Renal pelvis (tissue), 4 donors: ENCODE results near the gene TMEM132D. TPM values are rescaled to one million over a fixed set of nuclear protein-coding genes. Genes with fewer than 3 reads are reported as not detected.

ENCODE experiments used
- DNase-seq: peaks from one replicate; pipeline ENCODE4 v3.0.0-alpha.2; 2013
- polyA plus RNA-seq, 3 donors: library from polyadenylated mRNA; unstranded; fragments of 120-200 nt; gene quantifications; one replicate each; pipeline ENCODE4 v1.2.1, GENCODE V29; 2013; ENCODE audit not compliant: insufficient read length in 3 of 3

TMEM132D gene
- polyA plus RNA-seq, 3 donors = 0.90 to 1.6 (median 1.6) TPM

GRCh38 chr12:129827102-129827865 lies 76.5 kb downstream of the TMEM132D start:
- no peak for DNase-seq

GRCh38 chr12:129826273-129826672 lies 77.6 kb downstream of the TMEM132D start:
- DNase-seq = no peak

DNA sequence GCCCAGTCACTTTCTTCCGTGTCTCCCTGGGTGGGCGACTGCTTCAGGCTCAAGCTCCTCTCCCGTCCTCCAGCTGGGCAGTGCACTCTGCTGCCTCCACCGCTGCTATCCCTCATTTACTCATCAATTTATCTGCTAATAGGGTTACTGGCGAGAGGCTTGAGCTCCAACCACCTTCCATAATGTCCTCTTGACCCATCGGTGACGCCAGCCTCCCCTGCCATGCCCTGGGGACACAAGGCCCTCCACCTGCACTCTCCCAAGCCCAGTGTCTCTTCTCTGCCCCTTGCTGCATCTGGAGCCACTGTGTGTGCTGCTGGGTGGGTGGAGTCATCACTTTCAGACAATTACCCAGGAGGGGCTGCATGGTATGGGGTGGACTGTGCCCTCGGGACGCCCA lies 78.5 kb downstream of the TMEM132D start:
- no peak for DNase-seq

DNA sequence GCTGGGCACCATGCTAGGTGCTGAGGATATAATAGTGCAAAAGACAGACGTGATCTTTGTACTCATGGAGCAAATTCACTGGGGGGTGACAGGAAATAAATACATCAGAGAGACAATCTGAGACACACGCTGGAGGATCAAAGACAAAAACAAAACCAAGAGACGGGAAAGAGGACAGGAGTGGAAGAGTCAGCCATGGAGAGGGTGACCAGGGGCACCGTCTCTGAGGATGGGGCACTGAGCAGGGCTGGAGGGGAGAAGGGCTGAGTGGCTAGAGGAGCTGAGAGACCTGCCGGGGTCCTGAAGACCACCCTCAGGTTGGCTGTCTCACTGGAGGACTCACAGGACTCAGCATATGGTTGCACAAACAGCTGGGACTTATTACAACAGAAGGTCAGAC lies 81.9 kb downstream of the TMEM132D start:
- DNase-seq = no peak

DNA sequence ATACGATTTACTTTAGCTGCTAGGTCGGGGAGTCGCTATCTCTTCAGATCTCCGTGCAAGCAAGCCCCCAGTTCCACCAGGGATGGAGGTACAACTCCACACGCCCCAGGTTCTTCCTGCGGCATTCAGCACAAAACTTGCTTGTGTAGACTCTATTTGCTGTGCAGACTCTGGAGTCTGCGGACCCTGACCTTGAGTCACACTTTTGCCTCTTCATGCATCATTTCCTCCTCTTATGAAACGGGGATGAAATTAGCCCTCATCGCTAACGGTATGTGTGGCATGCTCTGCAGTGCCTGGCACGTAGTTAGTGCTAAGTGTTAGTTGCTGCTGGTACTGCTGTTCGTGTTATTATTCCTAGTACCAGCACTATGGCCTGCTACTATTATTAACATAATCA lies 84.4 kb downstream of the TMEM132D start:
- DNase-seq = no peak

DNA sequence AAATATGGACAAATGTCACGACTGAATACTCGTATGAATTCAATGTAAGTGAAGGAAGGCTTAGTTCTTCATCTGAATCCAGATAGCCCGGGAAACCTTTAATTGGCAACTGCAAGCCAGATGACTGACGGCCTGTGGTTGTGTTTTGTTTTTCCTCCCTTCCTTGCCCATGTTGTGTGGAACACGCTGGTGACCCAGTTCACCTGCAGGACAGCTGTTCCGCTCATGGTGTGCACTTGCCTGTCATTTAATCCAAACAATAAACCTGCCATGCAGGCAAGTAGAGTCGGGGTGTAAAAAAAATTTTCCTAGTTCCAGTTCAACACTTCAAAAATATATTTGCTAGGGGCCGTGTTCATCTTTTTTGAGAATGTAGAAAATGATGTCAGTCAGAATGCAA lies 88.0 kb downstream of the TMEM132D start:
- peak; percentile 20 for DNase-seq

GRCh38 chr12:129811963-129812362 lies 91.9 kb downstream of the TMEM132D start:
- no peak for DNase-seq

DNA sequence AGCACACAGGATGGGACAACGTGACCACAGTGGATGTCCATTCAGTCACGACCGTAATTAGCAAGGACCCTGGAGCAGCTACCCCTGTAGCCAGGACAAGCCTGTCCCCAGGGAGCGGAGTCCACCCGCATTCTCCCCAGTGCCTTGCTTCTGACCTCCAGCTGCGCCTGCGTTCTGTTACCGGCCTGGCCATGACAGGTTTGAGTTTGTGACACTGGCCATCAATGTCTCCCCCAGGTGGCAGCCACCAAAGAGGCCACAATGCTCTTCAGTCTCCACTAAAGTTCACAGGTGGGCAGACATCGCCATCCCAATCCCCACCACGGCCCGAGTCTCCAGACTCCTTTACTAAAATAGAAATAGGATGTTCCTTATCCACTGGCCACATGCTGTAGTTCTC lies 96.7 kb downstream of the TMEM132D start:
- no peak for DNase-seq

GRCh38 chr12:129791396-129791795 lies 112.4 kb downstream of the TMEM132D start:
- DNase-seq = no peak

GRCh38 chr12:129790930-129791329 lies 112.9 kb downstream of the TMEM132D start:
- DNase-seq = no peak

- no peak for DNase-seq
Observed at GRCh38 chr12:129790331-129790730, 113.5 kb downstream of the TMEM132D start.

- DNase-seq = no peak
Observed at GRCh38 chr12:129789921-129790320, 113.9 kb downstream of the TMEM132D start.

DNA sequence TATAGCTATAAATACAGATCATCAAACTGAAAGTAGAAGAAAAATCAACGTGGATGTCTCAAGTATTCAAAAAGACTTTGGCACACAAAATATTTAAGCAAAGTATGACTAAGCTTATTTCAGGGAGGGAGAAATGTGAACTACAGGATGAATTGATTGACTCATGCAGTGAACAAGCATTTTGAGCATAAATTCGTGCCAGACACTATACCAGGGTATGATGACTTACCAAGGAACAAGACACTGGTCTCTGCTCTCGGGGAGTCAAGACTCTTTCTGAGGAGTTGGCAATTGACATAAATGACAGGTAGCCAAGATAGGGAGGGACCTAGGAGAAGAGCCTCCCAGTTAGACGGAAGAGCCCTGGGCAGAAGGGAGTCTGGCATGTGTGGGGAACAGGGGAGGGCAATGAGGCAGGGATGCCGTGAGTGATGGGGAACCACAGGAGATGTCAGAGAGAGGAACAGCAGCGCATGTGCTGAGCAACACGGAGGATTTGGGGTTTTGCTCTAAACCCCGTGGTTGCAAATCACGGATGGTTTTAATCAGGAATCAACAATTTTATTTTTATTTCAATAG lies 115.2 kb downstream of the TMEM132D start:
- DNase-seq = no peak

- no peak for DNase-seq
Observed at GRCh38 chr12:129779989-129780388, 123.8 kb downstream of the TMEM132D start.

DNA sequence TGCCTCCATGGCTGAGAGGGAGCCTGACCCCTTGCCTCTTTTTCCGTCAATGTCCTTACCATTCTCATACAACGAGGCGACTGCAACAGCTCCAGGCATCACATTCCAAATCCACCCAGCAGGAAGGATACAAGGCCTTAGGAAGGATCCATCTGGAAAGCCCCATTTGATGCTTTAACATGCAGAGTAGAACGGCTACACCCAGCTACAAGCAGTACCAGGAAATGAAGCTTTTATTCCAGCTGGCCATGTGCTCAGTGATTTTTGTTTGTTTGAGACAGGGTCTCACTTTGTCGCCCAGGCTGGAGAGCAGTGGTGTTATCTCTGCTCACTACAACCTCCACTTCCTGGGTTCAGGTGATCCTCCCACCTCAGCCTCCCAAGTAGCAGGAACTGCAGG lies 124.8 kb downstream of the TMEM132D start:
- no peak for DNase-seq

- DNase-seq = no peak
Observed at GRCh38 chr12:129776977-129777667, 126.7 kb downstream of the TMEM132D start.

DNA sequence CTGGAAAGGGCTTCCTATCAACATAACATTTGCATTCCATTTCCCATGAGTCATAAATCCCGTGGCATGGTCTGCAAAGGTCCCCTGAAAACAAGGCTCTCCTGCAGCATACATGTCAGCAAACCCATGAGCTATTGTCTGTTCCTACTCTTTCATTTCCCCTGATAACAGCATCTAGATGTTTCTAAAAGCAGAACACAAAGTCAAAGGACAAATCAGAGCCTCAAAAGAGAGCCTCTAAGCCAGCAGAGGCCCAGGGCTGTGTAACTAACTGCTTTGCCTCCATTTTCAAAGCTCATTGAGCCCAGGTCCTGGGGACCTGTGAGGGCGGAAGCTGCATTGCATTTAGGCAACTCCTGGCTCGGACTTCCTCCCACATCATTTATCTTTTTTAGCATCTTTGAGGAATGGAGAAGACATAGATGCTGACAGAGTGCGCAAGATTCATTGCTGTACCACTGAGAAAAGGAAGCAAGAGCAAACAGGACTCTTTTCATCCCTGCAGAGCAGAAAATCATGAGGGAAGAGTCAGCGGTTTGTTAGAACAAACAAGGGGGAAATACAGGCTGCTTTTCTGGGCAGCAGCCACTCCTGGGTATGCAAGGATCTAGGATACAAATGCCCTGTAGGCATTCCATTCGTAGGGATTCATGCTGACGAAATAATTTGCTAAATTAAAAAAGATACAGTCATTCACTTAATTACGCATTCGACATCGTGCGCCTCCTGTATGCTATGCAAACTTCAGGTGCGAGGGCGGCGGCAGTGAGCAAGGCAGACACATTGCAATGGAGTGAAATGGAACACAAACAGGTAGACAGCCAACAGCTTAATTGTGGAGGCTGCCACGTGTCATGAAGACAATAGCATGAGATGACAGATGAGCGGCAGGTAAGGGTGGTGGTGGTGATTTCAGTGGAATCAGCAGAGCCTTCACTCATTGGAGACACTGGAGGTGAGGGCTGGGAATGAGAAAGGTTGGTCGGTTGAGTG lies 131.0 kb downstream of the TMEM132D start:
- peak; percentile 16 for DNase-seq

- no peak for DNase-seq
Observed at GRCh38 chr12:129771238-129771637, 132.6 kb downstream of the TMEM132D start.

DNA sequence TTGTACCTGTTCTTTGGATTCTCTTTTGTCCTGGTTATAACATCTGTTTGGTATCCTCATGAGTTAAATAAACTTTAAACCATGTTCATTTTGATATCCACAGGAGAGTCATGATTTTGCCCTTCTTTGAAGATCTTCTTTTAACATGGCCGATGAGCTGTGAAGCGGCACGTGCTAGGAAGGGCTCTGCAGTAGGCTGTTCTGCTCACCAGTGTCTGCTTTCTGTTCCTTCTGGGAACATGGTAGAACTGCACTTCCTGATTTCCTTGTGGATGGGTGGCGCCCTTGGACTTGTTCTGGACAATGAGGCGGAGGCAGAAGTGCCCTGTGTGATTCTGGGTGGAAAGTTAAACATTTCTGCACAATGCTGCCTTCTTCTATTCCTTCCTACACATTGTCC lies 138.1 kb downstream of the TMEM132D start:
- DNase-seq = no peak

DNA sequence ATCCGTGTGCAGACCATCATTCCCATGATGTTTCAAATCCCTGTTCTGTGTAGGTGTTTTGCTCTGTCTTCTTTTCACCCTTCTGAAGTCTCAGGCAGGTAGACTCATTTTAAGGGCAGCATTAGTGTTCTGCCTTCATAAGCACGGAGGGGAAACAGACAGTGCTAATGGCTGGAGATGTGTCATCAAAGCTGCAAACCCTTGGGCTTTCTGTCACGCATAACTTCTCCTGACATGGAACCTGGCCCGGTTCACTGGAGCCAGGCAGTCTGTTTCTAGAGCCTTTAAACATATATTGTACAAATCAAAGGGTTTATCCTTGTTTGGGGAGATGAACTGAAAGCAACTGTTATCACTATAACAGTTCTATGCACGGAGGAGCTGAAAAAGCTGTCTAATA lies 141.4 kb downstream of the TMEM132D start:
- peak; percentile 26 for DNase-seq

DNA sequence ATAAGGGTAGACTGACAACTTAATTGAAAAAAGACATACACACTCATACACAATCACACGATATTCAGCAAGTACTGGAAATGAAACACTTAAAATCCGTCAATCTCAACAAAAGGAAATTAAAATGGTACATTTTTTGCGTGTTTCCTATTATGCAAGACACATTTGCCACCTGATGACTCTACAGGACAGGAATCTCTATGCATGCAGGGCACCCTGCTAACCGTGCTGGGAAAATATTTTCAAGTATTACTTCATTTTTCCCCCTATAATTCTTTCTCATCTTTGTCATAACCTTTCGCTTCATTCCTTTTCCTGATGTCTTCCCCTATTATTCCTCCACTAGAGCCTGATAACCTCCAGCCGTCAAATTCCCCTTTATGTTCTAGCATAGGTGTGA lies 150.2 kb downstream of the TMEM132D start:
- DNase-seq = no peak

- no peak for DNase-seq
Observed at GRCh38 chr12:129750421-129750820, 153.4 kb downstream of the TMEM132D start.
